IMR-90 (cell line): ENCODE measurements around the gene TTC28. TPM values are rescaled to one million over a fixed set of nuclear protein-coding genes. Genes with fewer than 3 reads are reported as not detected.

ENCODE experiments used
- ATAC-seq: fragments of 200-7000 bp; cut with Tn5 transposase; 2 replicates; pipeline ENCODE4 v1.9.1; 2020; ENCODE audit warnings: low read depth, mild to moderate bottlenecking, moderate library complexity
- BruUV-seq: library from RNA; stranded (reverse); fragments of 400-500 nt; replicated peaks from 2 replicates; lab custom pipeline; 2021; lab: Mats Ljungman, UMichigan
- CTCF ChIA-PET: fragments of 300-600 bp; formaldehyde crosslinking; extraction: SDS; loops from one replicate; lab custom pipeline; 2021; ENCODE audit warnings: antibody characterized with exemption; lab: Yijun Ruan, JAX
- POLR2A ChIA-PET: fragments of 300-600 bp; sonication (Branson Sonifier 250); formaldehyde crosslinking; loops from one replicate; lab custom pipeline; 2022; ENCODE audit warnings: antibody characterized with exemption; ENCODE audit not compliant: unreplicated experiment; lab: Charles Lee
- DNase-seq: peaks from one replicate; pipeline ENCODE4 v3.0.0; 2013
- H2AFZ ChIP-seq: replicated peaks from 2 replicates; pipeline ENCODE3; 2013; ENCODE audit warnings: low read length, mild to moderate bottlenecking; ENCODE audit not compliant: poor library complexity
- H2AK5ac ChIP-seq: 2 replicates; pipeline ENCODE4 v1.6.1; 2013; ENCODE audit warnings: low read depth, low read length, inconsistent platforms
- H2AK9ac ChIP-seq: replicated peaks from 2 replicates; pipeline ENCODE3; 2013; ENCODE audit warnings: mild to moderate bottlenecking, low read depth, low read length, moderate library complexity; ENCODE audit not compliant: poor library complexity
- H2BK120ac ChIP-seq: 2 replicates; pipeline ENCODE4 v1.6.1; 2013; ENCODE audit warnings: low read depth, low read length, inconsistent platforms
- H2BK15ac ChIP-seq: 3 replicates; pipeline ENCODE4 v1.6.1; 2013; ENCODE audit warnings: low read depth, low read length, inconsistent platforms
- H2BK20ac ChIP-seq: 2 replicates; pipeline ENCODE4 v1.6.1; 2013; ENCODE audit warnings: low read depth, mild to moderate bottlenecking, inconsistent platforms, low read length, moderate library complexity
- H2BK5ac ChIP-seq: 2 replicates; pipeline ENCODE4 v1.6.1; 2013; ENCODE audit warnings: mild to moderate bottlenecking, low read depth, low read length, inconsistent platforms; ENCODE audit not compliant: poor library complexity, severe bottlenecking
- H3K14ac ChIP-seq: replicated peaks from 2 replicates; pipeline ENCODE4 v1.6.1; 2013; ENCODE audit warnings: low read depth, low read length, inconsistent platforms
- H3K18ac ChIP-seq: 2 replicates; pipeline ENCODE4 v1.6.1; 2013; ENCODE audit warnings: low read depth, low read length, control low read depth
- H3K23ac ChIP-seq: 2 replicates; pipeline ENCODE4 v1.6.1; 2013; ENCODE audit warnings: low read depth, low read length, inconsistent platforms
- H3K27ac ChIP-seq: 2 replicates; pipeline ENCODE4 v1.5.1; 2013; ENCODE audit warnings: mild to moderate bottlenecking, control low read depth, low read length; ENCODE audit not compliant: insufficient read depth
- H3K27me3 ChIP-seq: 2 replicates; pipeline ENCODE4 v1.6.1; 2013; ENCODE audit warnings: low read length; ENCODE audit not compliant: control insufficient read depth, insufficient read depth
- H3K36me3 ChIP-seq: 2 replicates; pipeline ENCODE4 v1.6.1; 2013; ENCODE audit warnings: low read length, mixed read lengths; ENCODE audit not compliant: control insufficient read depth, insufficient read depth
- H3K4ac ChIP-seq: 2 replicates; pipeline ENCODE4 v1.6.1; 2013; ENCODE audit warnings: low read depth, low read length, inconsistent platforms
- H3K4me1 ChIP-seq: 2 replicates; pipeline ENCODE4 v1.6.1; 2013; ENCODE audit warnings: low read length, mixed read lengths; ENCODE audit not compliant: control insufficient read depth, insufficient read depth
- H3K4me2 ChIP-seq: 2 replicates; pipeline ENCODE4 v1.6.1; 2013; ENCODE audit warnings: low read depth, mild to moderate bottlenecking, control low read depth, low read length, moderate library complexity
- H3K4me3 ChIP-seq: 2 replicates; pipeline ENCODE4 v1.5.1; 2013; ENCODE audit warnings: low read depth, mild to moderate bottlenecking, control low read depth, low read length, moderate library complexity; ENCODE audit not compliant: insufficient read depth
- H3K56ac ChIP-seq: 2 replicates; pipeline ENCODE4 v1.6.1; 2013; ENCODE audit warnings: low read length, inconsistent platforms; ENCODE audit not compliant: insufficient read depth; ENCODE audit errors: extremely low read depth
- H3K79me1 ChIP-seq, 2 experiments: 2 replicates each; pipeline ENCODE4 v1.6.1; 2013; ENCODE audit warnings: low read length in 2 of 2, inconsistent platforms in 1 of 2, low read depth in 1 of 2
- H3K9ac ChIP-seq: 2 replicates; pipeline ENCODE4 v1.6.1; 2013; ENCODE audit warnings: low read depth, low read length, control low read depth
- H3K9me1 ChIP-seq: 2 replicates; pipeline ENCODE4 v1.6.1; 2013; ENCODE audit warnings: low read length, inconsistent platforms; ENCODE audit not compliant: insufficient read depth
- H3K9me3 ChIP-seq: 2 replicates; pipeline ENCODE4 v1.6.1; 2013; ENCODE audit warnings: low read length; ENCODE audit not compliant: control insufficient read depth, insufficient read depth
- H4K20me1 ChIP-seq: 2 replicates; pipeline ENCODE4 v1.6.1; 2013; ENCODE audit warnings: low read length, inconsistent platforms; ENCODE audit not compliant: insufficient read depth
- H4K5ac ChIP-seq: 2 replicates; pipeline ENCODE4 v1.6.1; 2013; ENCODE audit warnings: mild to moderate bottlenecking, low read depth, low read length, control low read depth
- H4K8ac ChIP-seq, 2 experiments: 2 replicates each; pipeline ENCODE4 v1.6.1; 2013; ENCODE audit warnings: low read depth in 2 of 2, low read length in 2 of 2, control low read depth in 1 of 2, inconsistent platforms in 1 of 2
- H4K91ac ChIP-seq: 2 replicates; pipeline ENCODE4 v1.6.1; 2013; ENCODE audit warnings: low read depth, low read length, inconsistent platforms; ENCODE audit not compliant: insufficient read depth
- CEBPB ChIP-seq: IDR thresholded peaks from 2 replicates; pipeline ENCODE4 v1.6.1; 2012; ENCODE audit warnings: low read depth, low read length, improper control_type of control experiment
- ELK1 ChIP-seq: fragments of 150-350 bp; IDR thresholded peaks from 2 replicates; pipeline ENCODE4 v1.6.1; 2016; ENCODE audit warnings: low read depth, mild to moderate bottlenecking, low read length, moderate library complexity, borderline replicate concordance
- MAZ ChIP-seq: IDR thresholded peaks from 2 replicates; pipeline ENCODE4 v1.6.1; 2012; ENCODE audit warnings: low read depth, mild to moderate bottlenecking, low read length, improper control_type of control experiment, moderate library complexity, borderline replicate concordance
- MXI1 ChIP-seq: IDR thresholded peaks from 2 replicates; pipeline ENCODE4 v1.6.1; 2012; ENCODE audit warnings: low read depth, mild to moderate bottlenecking, low read length, moderate library complexity, borderline replicate concordance
- NFE2L2 ChIP-seq: fragments of 150-350 bp; IDR thresholded peaks from 2 replicates; pipeline ENCODE4 v1.6.1; 2016; ENCODE audit warnings: low read depth, mild to moderate bottlenecking, low read length
- POLR2A ChIP-seq: IDR thresholded peaks from 2 replicates; pipeline ENCODE4 v1.6.1; 2012; ENCODE audit warnings: mild to moderate bottlenecking, low read depth, low read length
- RFX5 ChIP-seq: IDR thresholded peaks from 2 replicates; pipeline ENCODE4 v1.8.0; 2012; ENCODE audit warnings: low read depth, mild to moderate bottlenecking, low read length, moderate library complexity
- SMC3 ChIP-seq: fragments of 150-350 bp; IDR thresholded peaks from 2 replicates; pipeline ENCODE4 v1.6.1; 2016; ENCODE audit warnings: low read depth, mild to moderate bottlenecking, antibody characterized with exemption, low read length, moderate library complexity
- USF2 ChIP-seq: fragments of 150-350 bp; IDR thresholded peaks from 2 replicates; pipeline ENCODE4 v1.6.1; 2017; ENCODE audit warnings: mild to moderate bottlenecking, antibody characterized with exemption, low read length, low read depth
- WGBS, 2 experiments: methylation state at CpG; one replicate each; pipeline versions ENCODE4 v1.1.5 to v1.1.7; 2013; ENCODE audit warnings: missing lambda C conversion rate in 2 of 2; ENCODE audit not compliant: insufficient read length in 1 of 2; ENCODE audit errors: extremely low coverage in 2 of 2; 5-methylcytosine and 5-hydroxymethylcytosine counted together
- dilution Hi-C: fragments of 300-500 bp; cut with HindIII; formaldehyde crosslinking; loops from one replicate; pipeline ENCODE4 v1.14.3; 2018; ENCODE audit warnings: low sequenced_read_pairs; ENCODE audit not compliant: unreplicated experiment
- in situ Hi-C: fragments of 300-500 bp; cut with MboI; formaldehyde crosslinking; loops from 3 replicates; pipeline ENCODE4 v1.14.3; 2019; ENCODE audit warnings: low sequenced_read_pairs, inconsistent platforms, mixed read lengths
- intact Hi-C: fragments of 100-400 bp; cut with micrococcal nuclease; formaldehyde crosslinking; loops from 2 replicates; pipeline ENCODE4 v1.10.0; 2022
- polyA plus RNA-seq, 3 experiments: library from polyadenylated mRNA; depleted of rRNA; stranded (reverse); fragments of >200 nt; gene quantifications; 2 replicates each; pipeline ENCODE4 v1.2.3, GENCODE V29; 2012; ENCODE audit warnings: low replicate concordance in 1 of 3
- total RNA-seq: library from RNA; depleted of rRNA; stranded (reverse); fragments of >200 nt; gene quantifications from 2 replicates; pipeline ENCODE4 v1.2.3, GENCODE V29; 2012

Gene TTC28
- total and polyA plus RNA-seq, 2 of the 4 experiments (the other 2 are of a cell fraction): 5.6 to 13.3 TPM

GRCh38 chr22:28001171-28001835 lies 678.3 kb downstream of the TTC28 start (continued):
- TF ChIP-seq ELK1: no peak

- no TSS peak for BruUV-seq
- Histone ChIP-seq H3K9me3 (no peaks in the 10 kb centered on the region), H2AFZ (no peak overlapping the region), H3K14ac (no peak overlapping the region), H3K4me2 (no peak overlapping the region), H3K4me3 (no peak overlapping the region), H3K23ac (no peak overlapping the region), H4K8ac (no peak overlapping the region), H2BK5ac (no peak overlapping the region), H3K4me1 (peaks cover 7% of the 10 kb centered on the region), H4K91ac (no peak overlapping the region), H3K27me3 (no peaks in the 10 kb centered on the region), H2BK120ac (no peak overlapping the region), H2AK9ac (no peak overlapping the region), H2AK5ac (no peak overlapping the region), H3K18ac (no peak overlapping the region), H2BK20ac (no peak overlapping the region), H3K56ac (no peak overlapping the region), H3K27ac (no peak overlapping the region), H3K9ac (no peak overlapping the region), H2BK15ac (no peak overlapping the region), H3K9me1 (peaks cover 8% of the 10 kb centered on the region), H4K20me1 (no peaks in the 10 kb centered on the region), H3K79me1 (no peaks in the 10 kb centered on the region; a peak in 1 of 4 replicates), H3K4ac (no peak overlapping the region), H3K36me3 (peaks cover 40% of the 10 kb centered on the region), H4K5ac (no peak overlapping the region)
- ATAC-seq (no peak), DNase-seq (no peak)
- TF ChIP-seq MAZ: no peak
- no peak for TF ChIP-seq SMC3
- no peak for TF ChIP-seq RFX5
- TF ChIP-seq POLR2A: no peak
- no peak for TF ChIP-seq NFE2L2
- TF ChIP-seq ELK1: no peak
- TF ChIP-seq CEBPB: no peak
- no peak for TF ChIP-seq MXI1
- no peak for TF ChIP-seq USF2
- WGBS, 2 experiments: 100% methylated on average over 2 of the region's 9 CpGs; no CpG with 5 or more reads in 1 of the 2 experiments
- dilution Hi-C loops (no loop called here), intact Hi-C loops (loop anchor here (10.0 kb wide), 1 partner anchor 196 kb away; the partner anchor contains the start of gene MN1), in situ Hi-C loops (loop anchor here (10.0 to 25.0 kb wide), 2 partner anchors 586 to 1238 kb away; no protein-coding TSS in a partner anchor)
- POLR2A ChIA-PET: no interaction called here
- CTCF ChIA-PET: interaction anchor here (0.6 to 0.7 kb wide), 2 partner anchors 117 to 255 kb away, joined by 3 to 4 read pairs; no protein-coding TSS in a partner anchor
Measured at GRCh38 chr22:28000361-28000760, 679.3 kb downstream of the TTC28 start.
